ENCODE data around the gene DENND10. TPM values are rescaled to one million over a fixed set of nuclear protein-coding genes. Genes with fewer than 3 reads are reported as not detected.

The DENND10 gene
- total and polyA plus RNA-seq, 8 donors, result 7.2 to 16.3 (median 9.7) TPM

DNA sequence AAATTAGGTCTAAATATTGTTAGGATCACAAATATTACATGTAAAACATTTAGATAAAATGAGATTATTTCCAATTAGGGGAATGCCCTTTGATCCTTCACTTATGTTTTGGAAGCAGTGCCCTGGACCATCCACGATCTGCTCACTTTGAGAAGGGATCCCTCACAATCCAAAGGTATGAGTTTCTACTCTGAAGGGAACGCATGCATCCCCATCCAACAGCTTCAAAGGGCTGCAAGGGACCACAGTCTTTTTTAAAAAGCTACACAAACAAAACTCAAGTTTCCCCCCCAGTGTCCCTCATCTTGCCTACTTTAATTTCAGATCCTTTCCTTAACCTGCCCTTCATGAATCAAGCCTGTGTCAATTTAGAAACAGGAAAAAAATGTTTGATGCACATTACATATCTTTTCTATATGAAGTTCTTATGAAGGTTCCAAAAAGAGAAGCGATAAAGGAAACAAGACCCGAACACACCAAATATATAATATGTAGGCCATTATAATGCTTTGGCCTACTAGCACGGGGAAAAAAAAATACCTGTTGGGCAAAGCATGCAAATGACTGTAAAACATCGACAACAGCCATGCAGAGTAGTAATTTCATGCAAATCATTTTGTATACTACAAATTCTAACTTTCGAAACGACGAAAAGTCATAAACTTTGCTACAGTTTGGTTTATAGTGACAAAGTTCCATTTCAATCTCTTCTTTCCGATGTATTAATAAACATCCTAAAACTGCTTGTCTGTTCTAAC lies 25.3 kb upstream of the DENND10 start:
- Histone ChIP-seq H3K27ac (no peak overlapping the region), H3K4me1 (peaks cover 4 to 22% (median 16%) of the 10 kb centered on the region in 3 donors), H3K9me3 (no peaks in the 10 kb centered on the region), H3K4me3 (peak overlapping the region in 3 of 4 donors; percentile 86 to 99 (median 90)), H3K27me3 (no peaks in the 10 kb centered on the region), H3K36me3 (no peaks in the 10 kb centered on the region)
- DNase-seq (no peak), FAIRE-seq (no peak), ATAC-seq (no peak)
- WGBS, 2 donors, result 18 to 20% methylated on average over 10 of the region's 10 CpGs
- TF ChIP-seq CTCF (IDR thresholded peaks at IDR 0.05), result no peak
- intact Hi-C loops (cut with DNase I), result no loop called here

- ATAC-seq (peak; percentile 77 to 88 (median 80)), FAIRE-seq (no peak), DNase-seq (peak; percentile 72 to 90 (median 77))
- intact Hi-C loops (cut with DNase I), result no loop called here
- WGBS, 2 donors, result 0% methylated on average over 28 to 48 of the region's 48 CpGs
- no peaks in the 10 kb centered on the region for H3K27me3 ChIP-seq
- peak overlapping the region; percentile 86 to 100 (median 94) for H3K4me3 ChIP-seq
- TF ChIP-seq CTCF (IDR thresholded peaks at IDR 0.05), result no peak
- H3K27ac ChIP-seq, result peak overlapping the region; percentile 96 to 97 (median 96)
- no peaks in the 10 kb centered on the region for H3K9me3 ChIP-seq
- H3K36me3 ChIP-seq, result no peaks in the 10 kb centered on the region
- peaks cover 4 to 22% (median 13%) of the 10 kb centered on the region in 3 donors for H3K4me1 ChIP-seq
Observed at GRCh38 chr10:119079599-119080520, 24.1 kb upstream of the DENND10 start.

DNA sequence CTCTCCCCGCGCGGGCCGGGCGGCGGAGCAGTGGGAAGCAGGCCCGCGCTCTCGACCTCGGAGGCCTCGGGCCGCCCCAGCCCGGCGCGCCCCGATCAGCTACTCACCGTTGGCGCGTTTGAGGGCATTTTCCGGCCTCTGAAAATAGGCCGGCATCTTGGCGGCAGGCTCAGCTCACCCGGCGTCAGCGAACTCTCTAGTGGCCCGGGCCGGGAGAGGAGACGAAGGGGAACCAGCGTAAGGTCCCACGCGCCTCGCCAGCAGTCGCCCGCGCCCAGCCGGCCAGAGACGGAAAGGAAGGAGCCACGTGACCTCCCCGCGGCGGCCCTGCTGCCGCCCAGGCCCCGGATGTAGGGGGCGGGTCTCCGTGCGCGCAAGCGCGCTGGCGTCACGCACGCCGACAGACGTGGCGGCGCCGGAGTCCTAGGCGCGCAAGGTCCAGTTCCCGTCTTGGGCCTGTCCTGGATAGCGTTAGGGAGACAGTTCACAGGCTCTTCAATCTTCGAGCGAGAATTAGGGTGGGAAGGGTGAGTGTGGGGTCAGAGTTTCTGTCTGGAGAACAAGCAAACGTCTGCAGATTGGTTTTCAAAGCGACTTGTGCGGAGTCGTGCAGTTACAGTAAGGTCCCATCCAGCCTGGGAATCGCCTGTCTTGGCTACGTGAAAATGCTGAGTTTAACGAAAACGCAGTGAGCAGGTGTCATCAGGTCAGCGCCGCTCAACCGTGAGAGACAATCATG lies 23.2 kb upstream of the DENND10 start, which contains the start of gene EIF3A:
TSS of gene EIF3A (minus strand) at position 297 of the 739 bp plus-strand sequence. CDS start at position 156, 141 bp downstream.
- FAIRE-seq (no peak), DNase-seq (peak; percentile 87 to 98 (median 95)), ATAC-seq (peak; percentile 92 to 97 (median 94))
- WGBS, 2 donors, result 0% methylated on average over 62 to 74 of the region's 74 CpGs
- no peaks in the 10 kb centered on the region for H3K27me3 ChIP-seq
- no peaks in the 10 kb centered on the region for H3K36me3 ChIP-seq
- peak within 1 kb of the TSS; percentile 86 to 100 (median 94) for H3K4me3 ChIP-seq
- peak within 1 kb of the TSS; percentile 96 to 97 (median 96) for H3K27ac ChIP-seq
- intact Hi-C loops (cut with DNase I), result no loop called here
- H3K4me1 ChIP-seq, result peaks cover 0 to 22% (median 13%) of the 10 kb centered on the region in 3 donors
- no peak for TF ChIP-seq CTCF (IDR thresholded peaks at IDR 0.05)
- no peaks in the 10 kb centered on the region for H3K9me3 ChIP-seq

GRCh38 chr10:119084896-119085295 lies 19.0 kb upstream of the DENND10 start:
- WGBS, 2 donors, result 91 to 93% methylated on average over 11 of the region's 11 CpGs
- DNase-seq (no peak), FAIRE-seq (no peak), ATAC-seq (no peak)
- Histone ChIP-seq H3K4me1 (no peaks in the 10 kb centered on the region), H3K9me3 (no peaks in the 10 kb centered on the region), H3K36me3 (no peaks in the 10 kb centered on the region), H3K27ac (no peak overlapping the region), H3K27me3 (no peaks in the 10 kb centered on the region), H3K4me3 (no peak overlapping the region)
- intact Hi-C loops (cut with DNase I), result no loop called here
- no peak for TF ChIP-seq CTCF (IDR thresholded peaks at IDR 0.05)

Measured in pancreas (tissue), 10 donors.